ENCODE measurements around the gene RNF213.

RNF213 gene

DNA sequence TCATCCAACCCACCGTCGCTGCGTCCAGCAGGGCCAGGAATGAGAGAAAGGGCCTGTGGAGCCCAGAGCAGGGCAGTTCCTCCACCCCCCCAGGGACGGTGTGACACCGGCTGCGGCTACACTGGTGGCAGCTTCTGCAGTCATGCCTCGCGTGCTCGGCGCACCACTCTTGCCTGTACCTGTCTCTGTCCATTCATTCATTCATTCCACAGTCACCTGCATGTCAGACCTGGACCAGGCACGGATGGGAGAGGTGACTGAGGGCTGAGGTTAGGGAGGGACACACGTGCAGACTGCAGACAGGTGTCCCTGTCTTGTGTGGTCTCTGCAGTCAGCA lies 181.6 kb downstream of the RNF213 start:
- DNase-seq: no peak

DNA sequence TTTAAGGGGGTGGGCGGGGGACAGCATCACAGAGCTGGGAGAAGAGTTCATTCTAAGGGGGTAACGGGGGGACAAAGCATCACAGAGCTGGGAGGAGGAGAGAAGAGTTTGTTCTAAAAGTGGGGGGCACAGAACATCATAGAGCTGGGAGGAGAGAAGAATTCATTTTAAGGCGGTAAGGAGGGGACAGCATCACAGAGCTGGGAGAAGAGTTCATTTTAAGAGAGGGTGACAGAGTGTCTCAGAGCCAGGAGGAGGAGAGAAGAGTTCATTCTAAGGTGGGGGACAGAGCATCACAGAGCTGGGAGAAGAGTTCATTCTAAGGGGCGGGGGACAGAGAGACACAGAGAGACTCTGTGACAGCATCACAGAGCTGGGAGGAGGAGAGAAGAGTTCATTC lies 182.1 kb downstream of the RNF213 start:
- no peak for DNase-seq

DNA sequence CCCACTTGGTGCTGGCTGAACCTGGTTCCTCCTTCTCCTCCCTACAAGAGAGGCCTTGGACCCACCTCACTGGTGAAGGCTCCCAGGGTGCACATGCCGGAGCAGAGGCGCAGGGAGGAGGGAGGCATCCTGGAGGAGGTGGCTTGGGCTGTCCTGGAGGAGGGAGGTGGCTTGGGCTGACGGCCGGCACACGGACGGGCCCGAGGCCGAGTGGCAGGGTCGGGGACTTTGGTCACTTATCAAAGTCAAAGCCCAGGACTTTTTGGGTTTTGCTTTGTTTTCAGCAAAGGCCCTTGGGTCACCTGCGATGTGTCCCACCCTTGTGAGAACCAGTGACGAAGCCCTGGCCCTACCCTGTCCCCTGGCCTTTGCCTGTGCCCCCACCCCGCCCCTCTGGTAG lies 182.8 kb downstream of the RNF213 start:
- DNase-seq: no peak

DNA sequence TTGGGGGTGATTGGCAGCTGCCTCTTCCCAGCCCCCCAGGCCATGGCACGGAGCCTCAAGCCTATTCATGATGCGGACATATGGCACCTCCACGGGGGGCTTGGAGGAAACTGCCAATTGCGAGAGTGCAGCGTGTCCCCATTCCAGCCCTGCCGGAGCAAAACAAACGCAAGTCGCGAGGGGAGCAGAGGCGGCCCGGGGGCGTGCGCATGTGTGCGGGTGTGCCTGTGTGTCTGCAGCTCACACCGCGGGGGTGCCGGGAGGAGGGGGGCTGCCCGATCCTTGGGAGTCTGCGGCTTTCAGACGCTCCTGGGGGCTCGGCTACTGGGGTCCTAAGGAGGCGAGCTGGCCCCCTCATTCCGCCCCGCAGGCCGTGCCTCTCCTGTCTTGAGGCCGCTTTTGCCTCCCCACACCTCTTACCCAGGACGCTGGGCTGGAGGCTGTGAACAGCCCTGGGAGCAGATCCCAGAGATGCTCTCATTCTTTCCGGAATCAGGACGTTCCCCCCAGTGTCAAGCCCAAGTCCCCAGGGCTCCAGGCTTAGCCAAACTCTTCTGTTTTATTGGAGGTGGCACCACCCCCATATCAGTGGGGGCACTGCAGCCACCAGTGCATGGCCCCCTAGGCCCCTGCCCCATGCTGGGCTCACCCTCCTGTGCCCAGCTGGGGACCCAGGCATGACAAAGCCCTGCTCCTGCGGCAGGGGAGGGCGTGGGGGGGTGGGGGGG lies 183.4 kb downstream of the RNF213 start:
- DNase-seq: peak; percentile 25

DNA sequence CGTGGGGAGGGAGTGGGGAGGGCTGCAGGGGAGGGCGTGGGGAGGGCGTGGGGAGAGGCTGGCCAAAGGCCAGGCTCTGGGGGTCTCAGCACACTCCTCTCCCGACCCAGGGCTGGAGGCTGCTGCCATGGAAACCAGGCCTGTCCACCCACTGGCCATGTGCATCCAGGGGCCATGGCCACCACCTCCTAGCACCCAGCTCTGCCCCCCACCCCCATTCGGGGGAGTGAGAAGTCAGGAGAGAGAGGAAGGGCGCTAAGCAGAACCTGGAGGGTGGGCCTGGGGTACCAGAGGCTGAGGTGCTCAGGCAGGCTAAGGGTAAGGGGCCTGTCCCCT lies 184.0 kb downstream of the RNF213 start:
- no peak for DNase-seq

DNA sequence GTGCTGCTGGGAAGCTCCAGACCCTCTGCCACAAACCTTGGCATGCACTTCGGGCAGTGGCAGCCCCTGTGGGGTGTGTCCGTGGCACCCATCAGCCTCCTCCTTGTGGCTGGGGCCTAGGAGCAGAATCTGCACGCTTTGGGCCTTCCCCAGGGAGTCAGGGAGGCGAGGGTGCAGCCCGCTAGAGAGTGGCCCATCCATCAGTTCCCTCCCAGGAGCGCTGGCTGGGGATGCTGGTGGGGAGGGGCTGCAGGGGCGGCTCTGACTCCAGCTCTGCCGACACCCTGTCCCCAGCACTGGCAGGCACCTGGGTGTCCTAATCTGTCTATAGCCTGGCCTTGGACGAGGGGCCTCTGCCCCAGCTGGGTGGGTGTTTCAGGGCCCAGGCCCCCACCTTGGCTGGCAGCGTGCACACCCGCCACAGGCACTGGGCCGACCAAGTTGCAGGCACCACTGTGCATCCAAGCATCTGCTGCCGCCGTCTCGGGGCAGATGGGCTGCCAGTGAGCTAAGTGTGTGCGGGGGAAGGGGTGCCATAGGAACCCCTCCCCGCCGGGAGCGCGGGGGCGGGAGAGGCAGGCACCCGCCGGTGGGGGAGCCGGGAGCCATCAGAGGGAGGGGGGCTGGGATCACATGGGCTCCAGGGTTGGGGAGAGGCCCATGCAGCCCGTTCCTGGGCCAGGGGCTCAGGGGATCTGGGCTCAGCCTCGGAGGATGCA lies 184.5 kb downstream of the RNF213 start:
- no peak for DNase-seq

DNA sequence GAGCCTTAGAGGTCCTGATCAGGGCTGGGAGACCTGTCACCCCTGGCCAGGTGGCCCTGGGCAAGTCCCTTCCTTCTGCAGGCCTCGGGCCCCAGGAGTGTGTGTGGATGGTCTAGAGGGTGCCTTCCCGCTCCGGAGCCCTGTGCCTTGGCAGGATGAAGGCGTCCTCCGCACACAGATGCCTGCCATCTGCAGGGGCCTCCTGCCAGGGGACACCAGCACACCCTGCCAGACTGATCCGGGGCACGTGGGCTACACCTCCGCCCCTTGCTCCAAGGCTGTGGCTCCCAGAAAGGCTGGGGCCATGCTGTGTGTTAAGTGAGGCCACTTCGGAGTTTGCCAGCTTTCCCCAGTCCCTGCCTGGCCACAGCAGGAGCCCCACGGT lies 185.1 kb downstream of the RNF213 start:
- no peak for DNase-seq

DNA sequence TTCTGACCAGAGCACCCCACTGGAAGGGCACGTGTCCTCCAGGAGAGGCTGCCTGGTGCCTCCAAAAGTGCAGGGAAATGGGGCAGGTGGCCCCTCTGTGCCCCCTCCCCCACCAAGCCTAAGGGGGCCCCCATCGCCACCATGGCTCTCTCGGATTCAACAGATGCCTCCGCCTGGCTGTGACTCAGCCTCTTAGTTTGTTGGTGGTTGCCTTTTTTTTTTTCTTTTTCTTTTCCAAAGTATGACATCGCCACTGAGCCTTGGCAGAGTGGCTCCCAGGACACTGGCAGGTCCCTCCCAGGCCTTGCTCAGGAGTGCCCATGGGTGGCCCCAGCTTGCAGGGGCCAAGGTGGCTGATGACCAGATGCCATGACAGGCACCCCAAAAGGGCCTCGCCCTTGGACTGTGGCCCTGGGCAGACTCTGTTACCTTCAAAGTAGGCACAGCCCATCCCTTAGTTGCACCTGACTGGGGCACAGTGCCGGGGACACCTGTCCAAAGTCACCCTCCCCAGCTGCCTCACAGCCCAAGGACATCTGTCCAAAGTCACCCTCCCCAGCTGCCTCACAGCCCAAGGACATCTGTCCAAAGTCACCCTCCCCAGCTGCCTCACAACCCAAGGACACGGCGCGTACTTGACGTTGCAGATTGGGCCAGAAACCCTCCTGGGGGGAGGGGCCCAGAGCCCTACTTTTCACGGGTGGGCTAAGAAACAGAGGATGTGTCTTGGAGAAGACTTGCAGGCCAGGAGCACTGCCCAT lies 186.2 kb downstream of the RNF213 start:
- DNase-seq: no peak

DNA sequence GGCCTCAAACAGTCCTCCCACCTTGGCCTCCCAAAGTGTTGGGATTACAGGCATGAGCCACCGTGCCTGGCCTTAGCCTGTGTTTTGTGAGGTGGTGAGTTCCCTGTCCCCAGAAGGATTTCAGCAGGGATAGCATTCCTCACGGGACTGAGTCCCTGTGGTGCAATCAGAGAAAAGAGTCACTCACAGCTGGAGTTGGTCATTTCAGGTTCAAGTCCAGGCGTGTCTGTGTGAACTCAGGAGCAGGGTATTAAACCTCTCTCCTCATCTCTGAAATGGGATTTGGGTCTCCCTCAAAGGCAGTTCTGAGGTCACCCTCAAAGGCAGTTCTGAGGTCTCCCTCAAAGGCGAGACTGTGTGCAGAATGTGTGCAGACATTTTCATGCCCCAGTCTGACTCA lies 187.1 kb downstream of the RNF213 start:
- no peak for DNase-seq

All from NCI-H2227 treated with DMSO at 0.1 percent for 48 hours (cell line).